HG03521 (cell line): ENCODE data around the gene AHSP.
"Not testable (repeated sequence)": the region's sequence is repeated elsewhere in the genome, so short reads cannot be mapped to it uniquely, and the experiment has no call there.

Experiments used
- ATAC-seq: cut with Tn5 transposase; IDR thresholded peaks from one replicate; pipeline ENCODE4 v1.9.1; 2021; ENCODE audit warnings: mild to moderate bottlenecking, moderate library complexity; ENCODE audit not compliant: unreplicated experiment

AHSP gene

GRCh38 chr16:31499928-31500327, 27.8 kb upstream of the AHSP start:
- ATAC-seq, result no peak

- no peak for ATAC-seq
These were observed 26.3 kb upstream of the AHSP start for GRCh38 chr16:31501226-31501965.

- ATAC-seq, result no peak
These were observed 25.7 kb upstream of the AHSP start for GRCh38 chr16:31501966-31502348.

- ATAC-seq, result no peak
These were observed 24.7 kb upstream of the AHSP start for GRCh38 chr16:31502981-31503380.

- not testable (repeated sequence) for ATAC-seq
These were observed 24.1 kb upstream of the AHSP start for GRCh38 chr16:31503555-31503954.

GRCh38 chr16:31504159-31504558, 23.5 kb upstream of the AHSP start:
- no peak for ATAC-seq

GRCh38 chr16:31505483-31505882, 22.2 kb upstream of the AHSP start:
- ATAC-seq, result no peak

- no peak for ATAC-seq
These were observed 20.1 kb upstream of the AHSP start for GRCh38 chr16:31507617-31507928.

- ATAC-seq, result peak; percentile 88
These were observed 19.6 kb upstream of the AHSP start, which contains the start of gene RUSF1 for GRCh38 chr16:31507929-31508705. RUSF1 (minus strand) TSS chr16:31508391; CDS start chr16:31508373, 18 bp downstream.

GRCh38 chr16:31508706-31509195, 18.9 kb upstream of the AHSP start:
- no peak for ATAC-seq

GRCh38 chr16:31513126-31513525, 14.6 kb upstream of the AHSP start:
- ATAC-seq, result no peak

- no peak for ATAC-seq
These were observed 13.8 kb upstream of the AHSP start for GRCh38 chr16:31513884-31514283.

GRCh38 chr16:31517800-31518402, 9.8 kb upstream of the AHSP start:
- no peak for ATAC-seq

GRCh38 chr16:31519759-31520431, 7.8 kb upstream of the AHSP start:
- ATAC-seq, result no peak

GRCh38 chr16:31521368-31521767, 6.3 kb upstream of the AHSP start:
- no peak for ATAC-seq

GRCh38 chr16:31522071-31522470, 5.6 kb upstream of the AHSP start:
- no peak for ATAC-seq

GRCh38 chr16:31523768-31524167, 3.9 kb upstream of the AHSP start:
- ATAC-seq, result not testable (repeated sequence)

GRCh38 chr16:31525113-31525512, 2.6 kb upstream of the AHSP start:
- ATAC-seq, result no peak

GRCh38 chr16:31528523-31529107, 915 bp downstream of the AHSP start:
- ATAC-seq, result no peak

GRCh38 chr16:31529108-31529936, 1.6 kb downstream of the AHSP start:
- no peak for ATAC-seq
